Measurements from ENCODE around the gene MFSD2B.

GRCh38 chr2:24024996-24025663, 15.2 kb downstream of the MFSD2B start:
- TF ChIP-seq, protein P1, sequence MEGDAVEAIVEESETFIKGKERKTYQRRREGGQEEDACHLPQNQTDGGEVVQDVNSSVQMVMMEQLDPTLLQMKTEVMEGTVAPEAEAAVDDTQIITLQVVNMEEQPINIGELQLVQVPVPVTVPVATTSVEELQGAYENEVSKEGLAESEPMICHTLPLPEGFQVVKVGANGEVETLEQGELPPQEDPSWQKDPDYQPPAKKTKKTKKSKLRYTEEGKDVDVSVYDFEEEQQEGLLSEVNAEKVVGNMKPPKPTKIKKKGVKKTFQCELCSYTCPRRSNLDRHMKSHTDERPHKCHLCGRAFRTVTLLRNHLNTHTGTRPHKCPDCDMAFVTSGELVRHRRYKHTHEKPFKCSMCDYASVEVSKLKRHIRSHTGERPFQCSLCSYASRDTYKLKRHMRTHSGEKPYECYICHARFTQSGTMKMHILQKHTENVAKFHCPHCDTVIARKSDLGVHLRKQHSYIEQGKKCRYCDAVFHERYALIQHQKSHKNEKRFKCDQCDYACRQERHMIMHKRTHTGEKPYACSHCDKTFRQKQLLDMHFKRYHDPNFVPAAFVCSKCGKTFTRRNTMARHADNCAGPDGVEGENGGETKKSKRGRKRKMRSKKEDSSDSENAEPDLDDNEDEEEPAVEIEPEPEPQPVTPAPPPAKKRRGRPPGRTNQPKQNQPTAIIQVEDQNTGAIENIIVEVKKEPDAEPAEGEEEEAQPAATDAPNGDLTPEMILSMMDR (conservative IDR thresholded peaks at IDR 0.05; ENCODE audit: low read length) = no peak
- no peak for TF ChIP-seq EZH2phosphoT487 (IDR thresholded peaks at IDR 0.05; ENCODE audit: borderline replicate concordance)
